HG03571 (cell line): Measurements from ENCODE around the gene C19orf53.

Source experiments
- ATAC-seq: cut with Tn5 transposase; IDR thresholded peaks from one replicate; pipeline ENCODE4 v1.9.1; 2021; ENCODE audit not compliant: unreplicated experiment

C19orf53 gene

DNA sequence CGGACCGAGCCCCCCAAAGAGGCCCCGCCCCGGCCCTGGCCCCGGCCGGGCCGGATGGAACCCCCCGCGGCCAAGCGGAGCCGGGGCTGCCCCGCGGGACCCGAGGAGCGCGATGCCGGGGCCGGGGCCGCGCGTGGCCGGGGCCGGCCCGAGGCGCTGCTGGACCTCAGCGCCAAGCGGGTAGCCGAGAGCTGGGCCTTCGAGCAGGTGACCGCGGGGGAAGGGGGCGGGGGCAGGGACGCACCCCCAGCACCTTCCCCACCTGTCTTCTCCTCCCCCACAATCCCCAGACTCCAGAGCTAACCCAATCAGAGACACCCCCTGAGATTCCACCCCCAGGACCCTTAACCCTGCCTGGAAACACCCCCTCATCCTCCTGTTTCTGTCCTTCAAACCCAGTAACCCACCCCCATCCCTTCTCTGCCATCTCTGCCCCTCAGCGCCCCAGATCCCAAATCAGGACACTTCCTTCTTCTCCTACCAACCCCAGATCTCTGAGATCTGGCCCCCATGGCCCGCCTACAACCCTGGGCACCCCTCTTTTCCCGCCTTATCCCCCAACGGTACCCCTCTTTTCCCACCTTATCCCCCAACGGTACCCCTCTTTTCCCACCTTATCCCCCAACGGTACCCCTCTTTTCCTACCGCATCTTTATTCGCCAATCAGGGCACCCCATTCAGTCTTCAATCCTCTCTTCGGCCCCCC lies 21.5 kb downstream of the C19orf53 start:
- peak; percentile 30 for ATAC-seq

GRCh38 chr19:13796301-13797057 lies 22.2 kb downstream of the C19orf53 start:
- no peak for ATAC-seq

DNA sequence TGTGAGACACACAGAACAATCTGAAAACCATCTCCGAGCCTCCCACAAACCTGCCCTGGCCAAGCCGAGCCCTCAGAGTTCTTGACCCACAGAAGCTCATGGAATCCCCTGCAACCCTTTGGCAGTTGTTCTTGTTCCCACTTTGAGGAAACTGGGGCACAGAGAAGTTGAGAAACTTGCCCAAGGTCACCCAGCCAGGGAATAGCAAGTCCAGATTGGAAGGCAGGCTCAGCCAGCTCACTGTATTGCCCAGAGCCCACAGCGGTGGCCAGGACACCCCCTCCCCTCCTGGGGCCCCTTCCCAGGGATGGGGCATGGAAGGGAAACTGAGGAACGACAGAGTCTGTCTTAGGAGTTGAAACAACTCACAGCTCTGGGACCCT lies 22.8 kb downstream of the C19orf53 start:
- no peak for ATAC-seq

- ATAC-seq = no peak
Observed at GRCh38 chr19:13797870-13798269, 23.6 kb downstream of the C19orf53 start.

DNA sequence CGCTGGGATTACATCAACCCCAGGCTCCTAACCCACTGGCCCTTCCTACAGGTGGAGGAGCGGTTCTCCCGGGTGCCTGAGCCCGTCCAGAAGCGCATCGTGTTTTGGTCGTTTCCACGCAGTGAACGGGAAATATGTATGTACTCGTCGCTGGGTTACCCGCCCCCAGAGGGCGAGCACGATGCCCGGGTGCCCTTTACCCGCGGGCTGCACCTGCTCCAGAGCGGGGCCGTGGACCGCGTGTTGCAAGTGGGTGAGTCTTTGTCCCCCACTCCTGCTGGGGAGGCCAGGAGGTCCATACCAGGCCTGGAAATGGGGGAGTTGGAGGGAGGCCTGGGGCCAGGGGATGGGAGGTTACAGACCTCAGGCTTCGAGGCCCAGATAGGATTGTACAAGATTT lies 25.4 kb downstream of the C19orf53 start:
- no peak for ATAC-seq

- ATAC-seq = no peak
Observed at GRCh38 chr19:13803038-13803437, 28.8 kb downstream of the C19orf53 start.

DNA sequence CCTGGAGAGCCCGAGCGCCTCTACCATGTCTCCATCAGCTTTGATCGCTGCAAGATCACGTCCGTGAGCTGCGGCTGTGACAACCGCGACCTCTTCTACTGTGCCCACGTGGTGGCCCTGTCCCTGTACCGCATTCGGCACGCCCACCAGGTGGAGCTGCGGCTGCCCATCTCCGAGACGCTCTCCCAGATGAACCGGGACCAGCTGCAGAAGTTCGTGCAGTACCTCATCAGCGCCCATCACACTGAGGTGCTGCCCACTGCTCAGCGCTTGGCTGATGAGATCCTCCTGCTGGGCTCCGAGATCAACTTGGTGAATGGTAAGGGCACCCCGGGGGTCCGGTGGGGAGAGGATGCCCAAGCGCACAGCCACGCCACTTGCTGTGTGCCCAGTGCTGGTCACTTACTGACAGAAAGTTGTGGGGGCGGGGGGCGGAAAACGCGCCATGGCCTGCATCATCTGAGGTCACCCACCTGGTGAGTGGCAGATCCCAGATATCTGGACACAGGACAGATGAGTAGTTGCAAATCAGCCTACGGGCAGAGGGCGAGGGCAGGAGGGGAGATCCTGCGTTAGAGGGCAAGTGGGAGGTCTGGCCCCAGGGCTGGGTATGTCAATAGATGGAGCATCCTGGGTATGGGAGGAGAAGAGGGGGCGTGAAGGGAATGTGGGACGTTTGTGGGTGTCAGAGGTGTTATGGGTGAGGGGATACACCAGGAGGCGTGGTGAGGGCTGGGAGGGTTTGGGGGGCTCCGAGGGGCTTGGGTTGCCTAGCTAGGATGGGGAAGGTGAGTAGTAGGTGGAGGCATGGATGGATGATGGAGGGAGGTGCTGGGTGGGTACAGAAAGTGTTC lies 30.8 kb downstream of the C19orf53 start:
- no peak for ATAC-seq

GRCh38 chr19:13806728-13807127 lies 32.5 kb downstream of the C19orf53 start:
- no peak for ATAC-seq

- no peak for ATAC-seq
Observed at GRCh38 chr19:13807421-13808021, 33.3 kb downstream of the C19orf53 start.

DNA sequence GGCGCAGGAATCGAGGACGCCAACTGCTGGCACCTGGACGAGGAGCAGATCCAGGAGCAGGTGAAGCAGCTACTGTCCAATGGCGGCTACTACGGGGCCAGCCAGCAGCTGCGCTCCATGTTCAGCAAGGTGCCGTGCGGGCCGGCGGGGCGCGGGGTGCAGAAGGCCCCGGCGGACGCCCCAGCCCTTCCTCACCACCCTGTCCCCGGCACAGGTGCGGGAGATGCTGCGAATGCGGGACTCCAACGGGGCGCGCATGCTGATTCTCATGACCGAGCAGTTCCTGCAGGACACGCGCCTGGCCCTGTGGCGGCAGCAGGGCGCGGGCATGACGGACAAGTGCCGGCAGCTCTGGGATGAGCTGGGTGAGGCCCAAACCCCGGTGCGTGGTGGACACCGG lies 34.6 kb downstream of the C19orf53 start:
- no peak for ATAC-seq

DNA sequence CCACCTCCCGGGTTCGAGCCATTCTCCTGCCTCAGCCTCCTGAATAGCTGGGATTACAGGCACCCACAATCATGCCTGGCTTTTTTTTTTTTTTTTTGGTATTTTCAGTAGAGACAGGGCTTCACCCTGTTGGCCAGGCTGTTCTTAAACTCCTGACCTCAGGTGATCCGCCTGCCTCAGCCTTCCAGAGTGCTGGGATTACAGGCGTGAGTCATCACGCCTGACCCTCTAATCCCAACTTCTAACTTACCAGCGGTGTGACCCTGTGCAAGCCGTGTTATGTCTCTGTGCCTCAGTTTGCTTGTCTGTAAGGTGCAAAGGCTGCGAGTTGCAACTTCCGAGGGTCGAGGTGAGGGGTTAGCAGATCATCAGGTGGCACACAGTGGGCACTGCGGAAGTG lies 38.3 kb downstream of the C19orf53 start:
- no peak for ATAC-seq

DNA sequence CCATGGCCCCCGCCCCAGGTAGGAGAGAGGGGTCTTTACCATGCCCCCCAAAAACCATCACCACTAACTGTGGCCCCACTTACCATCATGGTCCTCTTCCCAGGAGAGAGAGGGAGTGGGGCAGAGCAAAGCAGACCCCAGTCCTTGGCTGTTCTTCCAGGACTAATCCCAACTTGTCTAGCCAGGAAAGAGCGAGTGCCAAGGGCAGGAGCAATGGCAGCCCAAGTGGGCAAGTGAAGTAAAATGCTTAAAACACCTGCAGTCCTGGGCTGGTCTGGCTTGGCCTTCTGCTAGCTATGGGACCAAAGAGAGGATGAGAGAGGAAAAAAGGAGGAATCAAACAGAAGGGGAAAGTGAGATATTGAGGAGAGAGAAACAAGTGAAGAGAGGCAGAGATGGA lies 38.9 kb downstream of the C19orf53 start:
- ATAC-seq = no peak

DNA sequence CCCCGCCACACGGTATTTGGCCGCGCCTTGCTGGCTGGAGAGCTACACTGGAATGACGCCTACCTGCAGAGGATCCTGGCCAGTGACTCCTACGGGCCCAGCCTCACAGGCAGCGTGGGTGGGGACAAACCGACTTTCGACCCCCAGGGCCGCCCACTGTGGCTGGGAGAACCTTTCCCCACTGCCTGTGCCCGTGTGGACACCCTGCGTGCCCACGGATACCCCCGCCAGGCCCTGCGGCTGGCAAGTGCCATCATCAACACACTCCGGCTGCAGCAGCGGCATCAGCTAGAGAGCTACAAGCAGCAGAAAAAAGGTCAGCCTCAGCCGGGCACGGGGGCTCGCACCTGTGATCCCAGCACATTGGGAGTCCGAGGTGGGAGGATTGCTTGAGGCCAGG lies 40.3 kb downstream of the C19orf53 start:
- ATAC-seq = no peak

GRCh38 chr19:13817018-13817614 lies 42.9 kb downstream of the C19orf53 start:
- ATAC-seq = no peak

DNA sequence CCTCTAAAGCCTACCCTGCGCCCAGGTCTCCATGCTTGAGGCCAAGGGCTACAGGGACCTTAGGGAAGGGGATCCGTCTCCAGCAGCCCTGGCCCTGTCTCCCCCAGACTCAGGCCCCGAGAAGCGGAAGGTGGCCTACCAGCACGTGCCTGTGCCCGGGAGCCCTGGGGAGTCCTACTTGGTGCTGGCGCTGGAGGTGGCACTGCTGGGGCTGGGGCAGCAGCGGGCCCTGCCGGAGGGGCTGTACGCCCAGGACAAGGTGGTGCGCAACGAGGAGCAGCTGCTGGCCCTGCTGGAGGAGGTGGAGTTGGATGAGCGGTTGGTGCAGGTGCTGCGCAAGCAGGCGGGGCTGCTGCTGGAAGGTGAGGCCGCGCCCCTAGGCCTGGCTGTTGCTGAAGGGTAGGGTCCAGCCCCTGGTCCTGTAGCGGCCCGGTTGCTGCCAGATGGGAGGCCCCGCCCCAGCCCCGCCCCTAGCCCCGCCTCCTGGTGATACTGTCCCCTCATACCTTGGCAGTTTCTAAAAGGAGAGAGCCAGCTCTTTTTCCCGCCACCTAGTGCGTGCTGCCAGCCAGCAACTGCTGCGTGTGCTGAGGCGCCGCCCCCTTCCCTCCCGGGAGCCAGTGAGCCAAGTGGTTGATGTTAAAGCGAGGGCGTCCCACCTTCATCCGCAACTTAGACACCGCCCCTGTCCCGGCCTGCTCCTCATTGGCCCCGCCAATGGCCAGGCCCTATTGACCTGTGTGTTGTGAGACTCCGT lies 43.5 kb downstream of the C19orf53 start:
- no peak for ATAC-seq

GRCh38 chr19:13819238-13819637 lies 45.0 kb downstream of the C19orf53 start:
- ATAC-seq = no peak

DNA sequence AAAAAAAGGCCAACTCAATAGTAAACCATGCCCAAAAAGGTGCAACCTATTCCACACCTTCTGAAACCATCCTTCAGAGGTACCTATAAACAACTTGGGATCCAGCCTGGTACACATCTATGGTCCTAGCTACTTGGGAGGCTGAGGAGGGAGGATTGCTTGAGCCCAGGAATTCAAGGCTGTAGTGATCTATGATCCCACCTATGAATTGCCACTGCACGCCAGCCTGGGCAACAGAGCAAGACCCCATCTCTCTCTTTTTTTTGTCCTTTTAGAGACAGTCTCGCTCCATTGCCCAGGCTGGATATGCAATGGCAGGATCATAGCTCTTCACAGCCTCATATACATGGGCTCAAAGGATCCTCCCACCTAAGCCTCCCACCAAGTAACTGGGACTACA lies 47.0 kb downstream of the C19orf53 start:
- ATAC-seq = no peak

- ATAC-seq = no peak
Observed at GRCh38 chr19:13823256-13823655, 49.0 kb downstream of the C19orf53 start.

DNA sequence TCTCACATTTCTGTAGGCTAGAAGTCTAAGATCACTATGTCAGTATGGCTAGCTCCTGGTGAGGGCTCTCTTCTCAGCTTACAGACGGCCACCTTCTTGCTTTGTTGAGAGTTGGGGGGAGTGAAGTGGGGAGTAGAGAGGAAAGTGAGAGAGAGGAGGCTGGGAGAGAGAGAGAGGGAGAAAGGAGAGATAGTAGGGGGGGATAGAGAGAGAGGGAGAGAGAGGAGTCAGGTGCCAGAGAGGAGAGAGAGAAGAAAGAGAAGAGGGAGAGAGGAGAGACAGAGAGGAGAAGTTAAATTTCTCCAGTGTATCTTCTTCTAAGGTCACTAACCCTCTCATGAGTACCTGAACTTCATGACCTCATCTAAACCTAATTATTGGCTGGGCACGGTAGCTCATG lies 49.6 kb downstream of the C19orf53 start:
- ATAC-seq = no peak

DNA sequence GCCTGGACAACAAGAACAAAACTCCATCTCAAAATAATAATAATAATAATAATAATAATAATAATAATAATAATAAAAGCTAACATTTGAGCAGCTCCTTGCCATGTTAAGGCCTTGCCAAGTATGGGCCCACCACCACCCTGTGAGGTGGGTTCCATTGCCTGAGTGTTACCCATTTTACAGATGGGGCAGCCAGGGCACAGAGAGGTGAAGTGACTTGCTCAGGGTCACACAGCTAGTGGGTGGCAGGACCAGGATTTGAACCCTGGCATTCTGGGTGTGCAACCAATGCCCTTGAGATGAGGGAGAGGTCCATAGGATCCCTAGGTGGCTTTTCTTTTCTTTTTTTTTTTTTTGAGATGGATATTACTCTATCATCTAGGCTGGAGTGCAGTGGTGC lies 50.4 kb downstream of the C19orf53 start:
- no peak for ATAC-seq
